GDM1 (cell line): ENCODE measurements around the gene DHRS7.

Experiments
- DNase-seq: peaks from one replicate; lab custom pipeline; 2025; lab: John Stamatoyannopoulos, UW

Gene DHRS7

DNA sequence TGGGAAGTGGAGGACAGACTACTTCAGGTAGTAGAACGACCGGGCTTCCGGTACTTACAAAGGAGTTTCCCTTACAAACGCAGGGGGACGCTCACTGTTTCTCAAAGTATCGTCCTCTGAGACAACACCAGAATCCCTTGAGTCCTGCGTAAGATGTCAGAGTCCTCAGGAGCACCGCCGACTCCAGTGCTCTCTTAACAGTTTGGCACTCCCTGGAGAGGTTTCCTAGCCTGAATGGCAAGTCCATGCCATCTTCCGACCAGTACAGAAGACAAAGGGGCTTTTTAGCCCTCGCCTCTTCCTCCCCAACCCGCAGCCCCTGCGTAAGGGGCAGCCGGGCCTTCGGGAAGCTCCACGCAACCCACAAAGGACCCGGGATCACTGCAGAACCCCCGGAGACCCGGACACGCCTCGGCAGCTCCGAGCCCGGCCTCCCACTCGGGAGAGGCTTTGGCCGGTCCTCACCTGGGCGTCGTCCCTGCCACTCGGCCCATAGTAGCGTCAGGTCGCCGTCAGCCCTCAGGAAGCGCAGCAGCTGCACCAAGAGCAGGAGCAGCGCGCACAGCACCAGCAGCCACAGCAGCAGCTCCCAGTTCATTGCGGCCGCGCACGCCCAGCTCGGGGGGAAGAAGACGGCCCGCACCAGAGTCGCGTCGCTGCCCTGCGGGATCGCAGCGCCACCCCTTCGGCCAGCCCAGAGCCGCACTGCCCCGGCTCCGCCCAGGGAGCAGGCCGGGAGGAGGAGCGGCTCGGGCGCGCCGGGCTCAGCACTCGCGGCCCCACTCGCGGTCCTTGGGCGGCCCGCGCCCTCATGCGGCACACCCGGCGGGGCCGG lies at the start of gene DHRS7:
Gene DHRS7 (minus strand): TSS at position 687 of the 835 bp plus-strand sequence. CDS start 89 bp downstream, at position 598.
- peak; percentile 79 for DNase-seq

DNA sequence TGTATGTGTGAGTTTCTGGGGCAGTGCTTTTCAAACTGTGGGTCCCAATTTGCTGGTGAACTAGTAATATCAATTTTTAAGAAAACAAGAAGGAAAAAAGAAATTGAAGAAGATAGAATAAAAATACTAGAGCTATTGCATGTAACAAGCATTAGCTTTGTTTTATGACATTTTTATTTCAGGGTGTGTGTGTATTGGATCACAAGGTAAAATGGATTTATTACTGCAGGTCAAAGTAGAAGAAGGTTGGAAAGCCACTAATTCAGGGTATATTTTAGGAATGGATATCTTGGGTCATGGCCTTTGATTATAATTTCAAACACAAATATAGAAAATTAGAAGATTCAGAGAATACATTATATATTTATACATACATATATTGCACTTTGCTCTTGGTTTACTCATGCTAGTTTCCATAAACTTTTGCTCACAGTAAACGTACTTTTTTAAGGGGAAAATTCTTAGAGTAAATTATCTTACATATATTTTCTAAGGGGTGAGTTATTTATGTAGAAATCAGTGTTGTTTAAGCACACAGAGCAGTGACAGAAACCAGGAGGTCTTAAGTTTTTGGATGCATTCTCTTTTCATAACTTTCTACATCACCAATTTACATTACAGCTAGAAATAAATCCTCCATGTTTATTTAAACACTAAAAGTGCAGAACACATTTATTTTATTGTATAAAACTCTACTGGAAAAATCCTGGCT lies 49.4 kb upstream of the DHRS7 start:
- no peak for DNase-seq

DNA sequence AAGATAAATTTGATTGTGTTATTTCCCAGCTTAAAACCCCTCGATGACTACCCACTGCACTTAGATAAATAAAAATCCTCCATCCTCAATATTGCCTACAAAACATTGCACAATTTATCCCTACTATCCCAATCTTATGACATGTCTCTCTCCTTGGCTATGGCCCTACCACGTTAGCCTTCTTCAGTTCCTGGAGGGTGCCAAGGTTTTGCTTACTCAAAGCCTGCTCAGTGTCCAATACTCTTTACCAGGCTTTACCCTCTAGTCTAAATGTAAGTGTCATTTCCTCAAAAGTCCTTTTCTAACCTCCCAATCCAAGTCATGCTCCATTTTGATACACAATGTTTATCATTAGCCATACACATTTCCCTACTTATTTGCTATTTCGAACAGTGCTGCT lies 48.8 kb upstream of the DHRS7 start:
- DNase-seq = no peak

DNA sequence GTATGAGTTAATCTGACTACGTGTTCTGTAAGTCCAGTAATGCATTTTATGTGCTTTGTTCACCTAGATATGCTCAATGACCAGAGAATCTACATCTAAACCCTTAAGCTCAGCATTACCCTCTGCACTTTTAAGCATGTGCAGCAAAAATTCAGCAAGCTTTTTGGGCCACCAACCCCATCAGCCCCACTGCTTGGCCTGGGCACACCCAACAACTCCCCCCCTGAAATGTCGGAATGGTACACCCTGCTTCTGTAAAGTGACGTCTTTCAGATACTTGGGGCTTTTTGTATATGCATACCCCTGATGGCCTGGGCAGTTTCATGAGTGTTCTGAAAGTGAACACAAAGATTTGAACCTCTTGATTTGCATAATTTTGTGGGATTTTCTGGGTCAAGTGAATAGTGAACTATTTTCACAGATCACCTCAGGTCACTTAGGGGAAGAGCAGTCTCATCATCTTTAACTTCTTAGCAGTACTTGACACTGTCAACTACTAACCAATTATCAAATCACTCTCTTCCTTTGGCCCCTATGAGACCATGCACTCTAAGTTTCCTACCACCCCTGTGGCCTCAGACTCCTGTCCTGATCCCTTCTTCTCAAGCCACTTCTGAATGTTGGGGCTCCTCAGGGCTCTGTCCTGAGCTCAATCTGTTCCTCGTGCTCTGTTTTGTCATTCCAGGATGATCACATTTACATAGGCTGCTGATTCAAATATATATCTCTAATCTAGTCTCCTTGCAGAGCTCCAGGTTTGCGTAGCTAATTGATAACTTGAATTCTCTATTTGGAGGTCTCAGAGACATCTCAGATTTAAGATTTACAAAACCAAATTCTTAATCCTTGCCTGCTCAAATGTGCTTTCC lies 47.5 kb upstream of the DHRS7 start:
- no peak for DNase-seq

DNA sequence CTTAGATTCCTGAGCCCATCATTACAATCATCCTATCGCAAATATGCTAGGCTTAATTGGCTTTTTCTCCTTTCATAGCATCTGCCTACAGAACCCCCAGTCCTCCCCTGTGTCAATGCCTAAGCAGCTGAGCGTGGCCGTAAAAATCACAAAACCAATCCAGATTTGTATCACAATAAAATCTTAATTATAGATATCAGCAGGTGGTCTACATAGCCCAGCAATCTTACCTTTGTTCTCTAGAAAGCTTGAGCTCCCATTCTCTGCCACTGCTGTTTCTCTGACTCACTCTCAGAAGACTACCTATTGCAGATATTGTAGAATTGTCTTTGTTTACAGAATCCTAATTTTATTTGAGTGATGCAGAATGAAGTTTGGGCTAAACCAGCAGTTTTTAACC lies 46.0 kb upstream of the DHRS7 start:
- DNase-seq = no peak

DNA sequence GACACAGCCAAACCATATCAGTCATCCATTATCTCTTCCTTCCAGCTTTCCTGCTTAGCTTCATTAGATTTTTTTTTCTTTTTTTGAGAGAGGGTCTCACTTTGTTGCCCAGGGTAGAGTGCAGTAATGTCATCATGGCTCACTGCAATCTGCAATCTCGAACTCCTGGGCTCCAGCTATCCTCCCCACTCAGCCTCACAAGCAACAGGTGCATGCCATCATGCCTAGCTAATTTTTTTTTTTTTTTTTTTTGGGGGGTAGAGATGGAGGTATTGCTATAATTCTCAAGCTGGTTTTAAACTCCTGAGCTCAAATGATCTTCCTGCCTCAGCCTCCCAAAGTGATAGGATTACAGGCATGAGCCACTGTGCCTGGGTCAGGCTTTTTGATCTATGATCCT lies 45.5 kb upstream of the DHRS7 start:
- no peak for DNase-seq

DNA sequence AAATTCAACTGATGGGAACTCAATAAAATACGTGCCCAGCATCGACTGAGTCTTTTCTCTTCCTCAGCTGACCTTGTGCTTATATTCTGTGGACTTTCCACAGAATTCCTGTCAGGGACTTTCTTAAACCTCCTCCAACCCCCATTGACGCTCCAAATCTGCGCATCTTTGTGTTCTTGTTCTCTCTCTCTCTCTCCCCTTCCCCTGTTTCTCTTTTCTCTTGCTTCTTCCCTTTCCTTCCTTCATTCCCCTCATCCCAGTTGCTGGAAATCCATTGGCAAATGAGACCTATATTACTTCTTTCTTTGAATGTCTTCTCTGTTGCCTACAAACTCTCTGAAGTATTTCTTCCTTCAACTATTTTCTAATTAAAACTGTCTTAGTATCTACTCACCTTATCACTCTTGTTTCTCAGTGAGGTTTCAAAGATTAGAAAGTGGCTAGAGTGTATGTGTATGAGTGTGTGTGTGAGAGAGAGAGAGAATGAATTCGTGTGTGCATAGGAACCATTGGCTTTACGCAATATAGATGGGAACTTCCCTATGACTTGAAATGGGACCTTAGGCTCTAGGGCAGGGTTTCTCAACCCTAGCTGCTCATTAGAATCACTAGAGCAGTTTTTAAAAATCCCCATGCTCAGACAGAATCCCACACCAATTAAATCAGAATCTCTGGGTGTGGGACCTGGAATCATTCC lies 41.8 kb upstream of the DHRS7 start:
- no peak for DNase-seq

DNA sequence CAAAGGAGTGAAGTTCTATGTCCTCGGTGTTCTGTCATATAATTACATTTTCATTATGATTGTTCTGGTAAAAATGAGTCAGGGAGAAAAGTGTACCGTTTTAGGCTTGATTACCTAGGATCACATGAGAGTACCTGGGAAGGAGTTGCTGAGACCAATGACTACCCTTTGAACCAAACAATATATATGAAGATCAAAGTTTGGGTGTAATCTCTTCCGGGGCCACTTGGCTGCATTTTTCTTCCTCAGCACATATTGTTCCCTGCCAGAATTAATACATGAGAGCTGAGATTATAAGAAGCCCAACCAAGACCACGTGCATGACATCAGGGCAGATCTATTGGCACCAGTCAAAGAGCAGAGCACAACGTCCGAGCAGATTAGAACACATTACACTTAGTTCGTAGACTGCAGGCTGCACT lies 41.1 kb upstream of the DHRS7 start:
- DNase-seq = no peak

GRCh38 chr14:60204843-60205774 lies 39.9 kb upstream of the DHRS7 start:
- DNase-seq = no peak

DNA sequence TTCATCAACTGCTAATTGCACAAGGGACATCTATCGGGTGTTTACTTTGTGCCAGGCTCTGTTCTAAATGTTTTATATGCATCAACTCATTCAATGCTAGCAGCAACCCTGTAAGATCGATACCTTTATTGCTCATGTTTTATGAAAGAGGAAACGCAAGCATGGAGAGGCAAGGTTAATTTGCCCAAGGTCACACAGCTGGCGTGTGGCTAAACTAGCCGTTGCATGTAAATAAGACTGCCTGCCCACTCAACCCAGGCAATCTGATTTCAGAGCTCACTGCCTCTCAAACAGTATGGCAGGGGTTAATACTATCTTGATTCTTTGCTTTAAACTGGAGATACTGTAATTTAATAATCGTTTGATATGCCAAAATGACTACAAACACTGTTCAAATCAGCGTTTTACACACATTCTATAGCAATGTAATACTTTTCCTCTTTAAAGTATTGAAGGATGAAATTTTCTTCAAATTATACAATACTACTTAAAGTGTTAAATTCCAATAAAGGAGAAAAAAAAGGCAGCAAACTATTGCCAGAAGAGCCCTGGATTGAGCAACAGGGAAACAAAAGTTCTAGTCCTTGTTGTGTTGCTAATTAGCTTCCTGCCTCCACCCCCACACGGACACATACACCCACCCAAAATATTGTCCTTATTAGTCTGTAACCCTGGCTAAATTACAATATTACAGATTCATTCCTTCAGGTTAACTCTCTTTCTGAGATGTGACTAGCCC lies 39.1 kb upstream of the DHRS7 start:
- no peak for DNase-seq

- no peak for DNase-seq
These were observed 34.1 kb upstream of the DHRS7 start for GRCh38 chr14:60199321-60199720.

DNA sequence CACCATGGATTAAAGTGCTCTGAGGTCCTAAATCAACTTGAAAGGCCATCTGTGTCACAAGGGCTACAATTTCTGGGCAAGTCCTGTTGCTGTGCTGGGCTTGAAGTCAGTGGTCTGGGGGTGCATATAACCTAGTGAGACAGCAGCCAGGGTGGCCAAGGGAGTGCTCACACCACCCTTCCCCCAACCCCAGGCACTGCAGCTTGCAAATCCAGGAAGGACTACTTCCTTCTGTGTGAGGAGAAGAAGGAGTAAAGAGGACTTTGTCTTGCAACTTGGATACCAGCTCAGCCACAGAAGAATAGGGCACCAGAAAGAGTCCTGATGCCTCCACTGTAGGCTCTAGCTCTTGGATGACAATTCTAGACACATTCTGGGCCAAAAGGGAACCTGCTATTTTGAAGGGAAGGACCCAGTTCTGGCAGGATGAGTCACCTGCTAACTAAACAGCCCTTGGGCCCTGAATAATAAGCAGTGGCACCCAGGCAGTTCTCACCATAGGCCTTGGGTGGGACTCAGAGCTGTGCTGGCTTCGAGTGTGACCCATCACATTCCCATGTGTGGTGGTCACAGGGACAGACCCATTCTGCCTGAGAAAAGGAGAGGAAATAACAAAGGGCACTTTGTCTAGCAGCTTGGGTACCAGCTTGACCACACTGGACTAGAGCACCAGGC lies 32.6 kb upstream of the DHRS7 start:
- no peak for DNase-seq

DNA sequence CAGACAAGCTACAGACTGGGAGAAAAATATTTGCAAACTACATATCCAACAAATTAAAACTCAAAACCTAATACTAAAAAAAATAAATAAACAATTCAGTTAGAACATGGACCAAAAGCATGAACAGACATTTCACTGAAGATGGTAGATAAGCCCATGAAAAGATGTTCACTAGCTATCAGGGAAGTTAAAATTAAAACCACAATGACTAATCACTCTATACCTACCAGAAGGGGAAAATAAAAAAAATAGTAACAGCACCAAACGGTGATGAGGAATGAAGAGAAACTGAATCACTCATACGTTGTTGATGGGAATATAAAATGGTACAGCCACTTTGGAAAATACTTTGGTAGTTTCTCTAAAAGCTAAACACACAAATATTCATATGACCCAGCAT lies 31.1 kb upstream of the DHRS7 start:
- no peak for DNase-seq

GRCh38 chr14:60195179-60195810 lies 30.1 kb upstream of the DHRS7 start:
- DNase-seq = no peak

- no peak for DNase-seq
These were observed 25.0 kb upstream of the DHRS7 start for GRCh38 chr14:60189923-60190840.

- DNase-seq = no peak
These were observed 23.5 kb upstream of the DHRS7 start for GRCh38 chr14:60188696-60189095.

GRCh38 chr14:60188115-60188514 lies 22.9 kb upstream of the DHRS7 start:
- no peak for DNase-seq
